ENCODE measurements around the gene NKX1-1.
A peak's percentile ranks its signal among the peaks of the same experiment; 100 is the strongest.

The NKX1-1 gene

DNA sequence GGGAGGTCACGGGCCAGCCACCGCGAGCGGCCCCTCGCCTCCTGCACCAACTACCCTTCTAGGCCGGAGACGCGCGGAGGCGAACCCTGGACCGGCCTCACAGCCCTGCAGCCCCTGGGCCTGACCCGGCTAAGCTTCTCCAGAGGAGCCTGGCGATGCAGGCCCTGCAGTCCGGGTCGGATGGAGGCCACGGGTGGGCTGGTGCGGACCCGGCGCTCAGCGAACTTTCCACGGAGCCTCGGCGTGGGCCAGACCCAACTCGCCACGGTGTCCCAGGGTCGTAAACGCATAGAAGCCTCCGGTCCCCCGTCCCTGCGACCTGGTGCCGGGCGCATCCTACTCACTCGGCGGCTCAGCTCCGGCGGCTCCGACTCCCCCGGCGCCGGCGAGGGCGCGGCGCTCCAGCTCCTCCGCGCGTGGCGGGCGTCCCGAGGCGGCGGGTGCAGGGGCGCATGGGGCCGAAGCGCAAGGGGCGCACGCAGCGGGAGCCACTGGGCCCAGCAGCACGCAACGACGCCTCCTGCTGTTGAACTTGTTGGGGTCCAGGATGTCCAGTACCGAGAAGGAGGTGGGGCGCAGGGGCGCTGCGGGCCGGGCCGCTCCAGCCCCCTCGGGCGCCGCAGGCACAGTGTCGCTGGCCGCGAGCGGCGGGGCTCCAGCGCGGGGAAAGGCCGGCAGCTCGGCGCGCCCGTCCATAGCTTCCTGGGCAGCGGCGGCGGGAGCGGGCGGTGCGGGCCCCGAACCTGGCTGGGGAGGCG is 427 bp downstream of the NKX1-1 start:
- Histone ChIP-seq H3K36me3 (no peaks in the 10 kb centered on the region), H3K9ac (no peak overlapping the region), H3K27me3 (peaks cover 3% of the 10 kb centered on the region; the same call in 1 of the 2 replicates), H4K20me1 (peaks cover 1% of the 10 kb centered on the region; the same call in 1 of the 2 replicates), H3K4me1 (no peaks in the 10 kb centered on the region), H3K27ac (no peak overlapping the region), H3K4me2 (no peak overlapping the region), H3K9me3 (peaks cover 91% of the 10 kb centered on the region), H3K4me3 (peak overlapping the region; percentile 22; the same call in 1 of the 2 replicates)
- no peak for TF ChIP-seq Cebpa-rat (IDR thresholded peaks at IDR 0.05)

DNA sequence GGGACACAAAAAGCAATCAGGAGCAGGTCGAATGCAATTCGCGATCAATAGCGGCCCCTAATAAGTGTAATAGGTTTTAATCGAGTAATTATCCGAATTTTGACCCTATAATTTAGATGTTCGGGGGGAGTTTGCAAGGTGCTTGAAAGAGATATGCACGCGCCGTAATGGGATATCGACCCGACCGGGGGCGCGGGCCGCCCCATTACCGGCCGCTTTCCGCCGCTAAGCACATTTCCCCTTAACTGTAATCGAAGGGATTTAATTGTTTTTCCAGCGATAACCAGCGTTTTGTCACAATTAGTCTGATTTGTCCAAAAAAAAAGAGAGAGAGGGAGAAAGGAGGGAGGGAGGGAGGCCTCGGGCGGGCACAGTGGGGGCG is 997 bp downstream of the NKX1-1 start:
- TF ChIP-seq Cebpa-rat (IDR thresholded peaks at IDR 0.05) = no peak
- Histone ChIP-seq H3K27me3 (no peaks in the 10 kb centered on the region), H4K20me1 (no peaks in the 10 kb centered on the region), H3K4me2 (no peak overlapping the region), H3K4me1 (no peaks in the 10 kb centered on the region), H3K9ac (no peak overlapping the region), H3K27ac (no peak overlapping the region), H3K4me3 (no peak overlapping the region), H3K36me3 (no peaks in the 10 kb centered on the region), H3K9me3 (peaks cover 97% of the 10 kb centered on the region)

DNA sequence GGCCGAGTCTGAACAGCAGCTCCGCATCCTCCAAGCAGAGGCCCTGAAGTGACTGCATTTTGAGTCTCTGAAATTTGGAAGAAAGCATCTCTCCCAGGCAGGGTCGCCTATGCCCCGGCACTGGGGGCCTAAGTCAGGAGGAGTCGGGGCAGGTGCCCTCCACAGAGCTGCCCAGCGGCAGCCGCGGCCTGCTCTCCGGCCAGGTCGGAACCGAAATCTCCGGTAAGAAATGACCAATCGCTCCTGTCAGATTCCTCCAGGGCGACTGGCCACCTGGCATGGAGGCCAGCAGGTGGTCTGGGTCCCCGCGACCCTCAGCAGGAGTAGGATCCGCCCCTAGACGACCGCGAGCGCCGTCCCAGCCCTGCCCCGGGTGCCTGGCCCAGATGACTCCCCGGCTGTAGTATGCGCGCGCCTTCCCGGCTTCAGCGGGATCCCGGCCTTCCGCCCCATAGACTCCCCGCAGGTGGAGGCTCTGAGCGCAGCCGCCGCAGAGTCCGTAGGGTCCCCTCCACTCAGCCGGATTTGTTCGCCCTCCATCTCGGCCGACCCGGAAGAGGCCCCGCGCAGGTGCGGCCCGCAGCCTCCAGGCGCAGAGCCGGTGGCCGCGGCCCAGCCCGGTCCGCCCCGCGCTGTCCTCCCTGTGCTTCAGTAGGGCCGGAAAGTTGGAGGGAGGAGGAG is 1.5 kb downstream of the NKX1-1 start:
- no peaks in the 10 kb centered on the region for H3K27me3 ChIP-seq

GRCh38 chr4:1403591-1404572 is 2.4 kb downstream of the NKX1-1 start:
- Histone ChIP-seq H3K4me2 (no peak overlapping the region), H3K27me3 (no peaks in the 10 kb centered on the region)

More for the DNA sequence above, 1.5 kb downstream of the NKX1-1 start:
- Histone ChIP-seq H3K36me3 (no peaks in the 10 kb centered on the region), H3K9ac (no peak overlapping the region), H3K4me3 (no peak overlapping the region), H3K4me2 (no peak overlapping the region), H4K20me1 (no peaks in the 10 kb centered on the region), H3K27ac (no peak overlapping the region), H3K4me1 (no peaks in the 10 kb centered on the region), H3K9me3 (peaks cover 99% of the 10 kb centered on the region)
- no peak for TF ChIP-seq Cebpa-rat (IDR thresholded peaks at IDR 0.05)

GRCh38 chr4:1403177-1403583 is 3.1 kb downstream of the NKX1-1 start:
- no peak overlapping the region for H3K9ac ChIP-seq
- TF ChIP-seq Cebpa-rat (IDR thresholded peaks at IDR 0.05) = no peak
- no peaks in the 10 kb centered on the region for H3K27me3 ChIP-seq
- no peak overlapping the region for H3K27ac ChIP-seq
- peaks cover 98% of the 10 kb centered on the region for H3K9me3 ChIP-seq
- H3K4me3 ChIP-seq = no peak overlapping the region; the same call in 1 of the 2 replicates
- no peaks in the 10 kb centered on the region for H3K4me1 ChIP-seq
- no peaks in the 10 kb centered on the region for H4K20me1 ChIP-seq
- no peak overlapping the region for H3K4me2 ChIP-seq
- no peaks in the 10 kb centered on the region for H3K36me3 ChIP-seq

More at GRCh38 chr4:1403591-1404572, 2.4 kb downstream of the NKX1-1 start:
- Histone ChIP-seq H3K27ac (no peak overlapping the region), H3K9ac (no peak overlapping the region), H4K20me1 (no peaks in the 10 kb centered on the region), H3K9me3 (peaks cover 99% of the 10 kb centered on the region), H3K4me3 (no peak overlapping the region), H3K36me3 (no peaks in the 10 kb centered on the region), H3K4me1 (no peaks in the 10 kb centered on the region)
- no peak for TF ChIP-seq Cebpa-rat (IDR thresholded peaks at IDR 0.05)

DNA sequence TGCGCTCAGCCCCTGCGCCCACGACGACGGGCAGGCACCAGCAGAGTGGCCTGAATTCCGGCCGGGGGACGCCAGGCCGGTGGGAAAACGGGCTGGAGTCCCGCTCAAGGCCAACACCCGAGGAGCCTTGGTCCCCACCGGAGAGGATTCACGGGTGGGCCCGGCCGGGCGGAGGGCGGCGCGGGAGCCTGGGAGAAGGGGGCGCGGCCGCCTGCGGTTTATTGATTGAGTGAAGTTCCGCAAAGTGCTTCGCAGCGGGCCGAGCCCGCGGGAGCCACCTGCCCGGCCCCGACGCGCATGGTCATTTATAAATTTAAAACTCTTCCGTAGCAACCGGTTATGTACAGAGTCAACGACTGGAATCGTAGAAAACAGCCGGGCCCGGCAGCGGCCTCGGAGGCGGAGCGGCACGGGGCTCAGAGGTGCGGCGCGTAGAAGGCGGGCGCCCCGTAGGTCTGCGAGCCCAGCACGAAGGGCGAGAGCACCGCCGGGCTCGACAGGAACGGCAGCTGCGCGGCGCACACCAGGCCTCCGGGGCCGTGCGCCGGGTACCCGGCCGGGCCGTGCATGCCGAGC is 3.6 kb downstream of the NKX1-1 start:
- H3K9me3 ChIP-seq = peaks cover 93% of the 10 kb centered on the region
- H3K36me3 ChIP-seq = no peaks in the 10 kb centered on the region
- no peaks in the 10 kb centered on the region for H4K20me1 ChIP-seq
- no peak for TF ChIP-seq Cebpa-rat (IDR thresholded peaks at IDR 0.05)
- H3K27ac ChIP-seq = no peak overlapping the region
- no peak overlapping the region for H3K4me2 ChIP-seq
- H3K4me3 ChIP-seq = no peak overlapping the region; the same call in 1 of the 2 replicates
- no peaks in the 10 kb centered on the region for H3K4me1 ChIP-seq
- H3K27me3 ChIP-seq = no peaks in the 10 kb centered on the region
- H3K9ac ChIP-seq = no peak overlapping the region

DNA sequence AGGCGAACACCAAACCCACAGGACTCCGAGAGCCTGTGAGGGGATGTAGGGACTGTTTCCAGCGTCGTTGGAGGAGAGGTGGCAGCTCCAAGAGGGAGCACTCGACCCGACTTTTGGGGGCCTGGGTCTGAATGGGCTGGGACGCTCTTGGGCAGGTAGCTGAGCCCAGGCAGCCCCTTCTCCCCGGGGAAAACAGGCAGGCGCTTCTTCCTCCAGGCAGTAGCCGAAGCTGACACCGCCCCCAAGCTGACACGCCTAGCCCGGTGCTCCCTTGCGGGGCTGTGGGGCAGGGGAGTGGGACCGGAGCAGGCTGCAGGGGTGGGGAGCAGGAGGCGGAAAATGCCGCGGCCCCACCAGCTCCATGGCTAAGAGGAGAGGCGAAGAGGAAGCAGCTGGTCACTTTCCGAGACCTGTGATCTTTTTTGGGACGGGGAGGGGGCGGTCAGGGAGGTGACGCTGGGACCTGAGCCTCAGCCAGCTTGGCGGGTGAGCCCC is 4.2 kb downstream of the NKX1-1 start:
- Histone ChIP-seq H3K9ac (no peak overlapping the region), H3K4me2 (no peak overlapping the region), H3K4me3 (no peak overlapping the region), H4K20me1 (no peaks in the 10 kb centered on the region), H3K4me1 (no peaks in the 10 kb centered on the region), H3K36me3 (no peaks in the 10 kb centered on the region), H3K9me3 (peaks cover 93% of the 10 kb centered on the region), H3K27ac (no peak overlapping the region), H3K27me3 (no peaks in the 10 kb centered on the region)
- TF ChIP-seq Cebpa-rat (IDR thresholded peaks at IDR 0.05) = no peak

DNA sequence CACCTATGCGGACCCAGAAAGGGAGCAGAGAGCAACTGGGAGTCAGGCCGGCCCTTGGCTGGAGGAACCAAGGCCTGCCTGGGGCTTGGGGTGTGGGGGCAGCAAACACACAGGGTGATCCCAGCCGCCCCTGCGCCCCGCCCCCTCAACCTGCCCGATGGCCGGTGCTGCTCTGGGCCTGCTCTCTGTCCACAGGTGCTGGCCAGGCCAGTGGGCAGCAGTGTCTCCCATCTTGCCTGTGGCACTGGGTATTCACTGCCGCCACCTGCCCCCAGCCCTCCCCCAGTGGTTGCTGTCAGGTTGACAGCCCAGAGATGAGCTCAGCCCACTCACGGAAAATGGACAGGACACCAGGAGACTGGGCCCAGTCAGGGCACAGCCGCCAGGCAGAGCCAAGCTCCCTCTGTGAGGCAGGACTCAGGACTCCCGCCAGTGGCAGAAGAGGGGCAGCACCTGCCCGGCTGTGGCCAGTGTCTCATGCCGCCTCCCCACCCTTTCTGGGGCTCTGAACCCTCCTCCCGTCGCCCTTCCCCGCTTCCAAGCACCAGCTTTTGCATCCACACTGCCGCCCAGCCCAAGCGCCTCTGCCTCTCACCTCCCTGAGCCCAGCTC is 4.7 kb downstream of the NKX1-1 start:
- H3K4me2 ChIP-seq = no peak overlapping the region

More for the DNA sequence above, 4.7 kb downstream of the NKX1-1 start:
- H3K4me3 ChIP-seq = no peak overlapping the region
- H3K9ac ChIP-seq = no peak overlapping the region
- H3K27me3 ChIP-seq = no peaks in the 10 kb centered on the region
- no peaks in the 10 kb centered on the region for H4K20me1 ChIP-seq
- H3K4me1 ChIP-seq = no peaks in the 10 kb centered on the region
- H3K9me3 ChIP-seq = peaks cover 93% of the 10 kb centered on the region
- no peaks in the 10 kb centered on the region for H3K36me3 ChIP-seq
- H3K27ac ChIP-seq = no peak overlapping the region
- TF ChIP-seq Cebpa-rat (IDR thresholded peaks at IDR 0.05) = no peak
